Measurements from ENCODE around the gene PAK1. TPM values are rescaled to one million over a fixed set of nuclear protein-coding genes. Genes with fewer than 3 reads are reported as not detected.

PAK1 gene
- total and polyA plus RNA-seq, 2 of the 4 experiments (the other 2 are of a cell fraction), result 34.3 to 60.6 TPM

DNA sequence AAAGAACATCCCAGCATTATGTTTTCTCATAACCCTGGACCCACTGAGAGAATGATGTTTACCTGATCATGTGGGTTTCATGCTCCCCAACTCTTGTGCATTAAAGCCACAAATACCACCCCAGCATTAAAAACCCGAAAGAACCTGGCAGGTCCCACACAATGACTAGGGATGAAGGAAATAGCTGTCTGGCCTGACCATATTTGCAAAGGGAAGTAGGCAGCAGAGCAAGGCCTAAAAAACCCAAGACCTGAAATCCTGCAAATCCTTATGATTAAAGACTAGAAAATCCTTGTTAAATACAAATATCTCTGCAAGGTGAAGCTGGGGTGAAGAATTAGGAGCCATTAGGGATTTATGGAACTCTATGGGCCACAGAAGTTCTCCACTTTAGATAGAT, 23.7 kb downstream of the PAK1 start:
- no TSS peak for BruUV-seq (replicated peaks)
- Histone ChIP-seq H3K9ac (ENCODE audit: low read depth, low read length) (no peak overlapping the region), H3K4me1 (ENCODE audit: control insufficient read depth, insufficient read depth, low read length) (no peaks in the 10 kb centered on the region), H3K4me2 (ENCODE audit: low read depth, low read length) (no peak overlapping the region), H4K91ac (ENCODE audit: insufficient read depth, low read depth, low read length) (no peak overlapping the region), H3K36me3 (ENCODE audit: control insufficient read depth, insufficient read depth, low read length) (no peaks in the 10 kb centered on the region), H3K79me1 (ENCODE audit: low read depth in 1 of 2, low read length in 2 of 2) (no peaks in the 10 kb centered on the region), H3K9me3 (ENCODE audit: control insufficient read depth, insufficient read depth, low read length) (no peaks in the 10 kb centered on the region), H2AK9ac (replicated peaks; ENCODE audit: low read depth, low read length, poor library complexity) (no peak overlapping the region), H3K56ac (ENCODE audit: extremely low read depth, insufficient read depth, low read length) (no peak overlapping the region), H2BK5ac (ENCODE audit: low read depth, low read length, poor library complexity, severe bottlenecking) (no peak overlapping the region), H2AFZ (replicated peaks; ENCODE audit: low read length, poor library complexity) (no peak overlapping the region), H4K20me1 (ENCODE audit: insufficient read depth, low read length) (no peaks in the 10 kb centered on the region), H4K5ac (ENCODE audit: low read depth, low read length) (no peak overlapping the region), H3K18ac (ENCODE audit: low read depth, low read length) (no peak overlapping the region), H3K27me3 (ENCODE audit: control insufficient read depth, insufficient read depth, low read length) (peaks cover 12% of the 10 kb centered on the region), H4K8ac (ENCODE audit: low read depth in 2 of 2, low read length in 2 of 2) (no peak overlapping the region), H2AK5ac (ENCODE audit: low read depth, low read length) (no peak overlapping the region), H2BK20ac (ENCODE audit: low read depth, low read length) (no peak overlapping the region), H2BK120ac (ENCODE audit: low read depth, low read length) (no peak overlapping the region), H3K4me3 (ENCODE audit: insufficient read depth, low read depth, low read length) (no peak overlapping the region), H3K4ac (ENCODE audit: low read depth, low read length) (no peak overlapping the region), H3K14ac (replicated peaks; ENCODE audit: low read depth, low read length) (no peak overlapping the region), H3K23ac (ENCODE audit: low read depth, low read length) (no peak overlapping the region), H2BK15ac (ENCODE audit: low read depth, low read length) (no peak overlapping the region), H3K27ac (ENCODE audit: insufficient read depth, low read length) (no peak overlapping the region), H3K9me1 (ENCODE audit: insufficient read depth, low read length) (no peaks in the 10 kb centered on the region)
- TF ChIP-seq RFX5 (IDR thresholded peaks at IDR 0.05; ENCODE audit: low read depth, low read length) (no peak), CHD1 (IDR thresholded peaks at IDR 0.05; ENCODE audit: low read depth, low read length) (no peak), SMC3 (IDR thresholded peaks at IDR 0.05; ENCODE audit: low read depth, low read length) (no peak), RCOR1 (IDR thresholded peaks at IDR 0.05; ENCODE audit: insufficient replicate concordance, low read length) (no peak), FOS (IDR thresholded peaks at IDR 0.05; ENCODE audit: low read depth, low read length) (no peak)
- TF ChIP-seq, protein P1, sequence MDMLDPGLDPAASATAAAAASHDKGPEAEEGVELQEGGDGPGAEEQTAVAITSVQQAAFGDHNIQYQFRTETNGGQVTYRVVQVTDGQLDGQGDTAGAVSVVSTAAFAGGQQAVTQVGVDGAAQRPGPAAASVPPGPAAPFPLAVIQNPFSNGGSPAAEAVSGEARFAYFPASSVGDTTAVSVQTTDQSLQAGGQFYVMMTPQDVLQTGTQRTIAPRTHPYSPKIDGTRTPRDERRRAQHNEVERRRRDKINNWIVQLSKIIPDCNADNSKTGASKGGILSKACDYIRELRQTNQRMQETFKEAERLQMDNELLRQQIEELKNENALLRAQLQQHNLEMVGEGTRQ (IDR thresholded peaks at IDR 0.05; ENCODE audit: low read depth, low read length), result no peak
- no peak for DNase-seq
- WGBS, 2 experiments (ENCODE audit: extremely low coverage in 2 of 2, insufficient read length in 1 of 2), result no CpG with 5 or more reads among the region's 1 CpG
- CTCF ChIA-PET, result interaction anchor here (0.5 to 0.6 kb wide), 2 partner anchors 21 to 1287 kb away, joined by 3 read pairs; no protein-coding TSS in a partner anchor
- no peak for ATAC-seq (ENCODE audit: low read depth)
- in situ Hi-C loops (cut with MboI; ENCODE audit: low sequenced_read_pairs) (no loop called here), dilution Hi-C loops (cut with HindIII; ENCODE audit: low sequenced_read_pairs, unreplicated experiment) (no loop called here), intact Hi-C loops (cut with micrococcal nuclease) (no loop called here)
- POLR2A ChIA-PET (ENCODE audit: unreplicated experiment), result interaction anchor here (1.0 kb wide), 1 partner anchor 9 kb away, joined by 7 read pairs; no protein-coding TSS in a partner anchor

Data from IMR-90 (cell line).